ENCODE measurements around the gene GSTT2B.
"Not testable (repeated sequence)": the region's sequence is repeated elsewhere in the genome, so short reads cannot be mapped to it uniquely, and the experiment has no call there.

The GSTT2B gene

GRCh38 chr22:23961084-23961771 lies at the start of gene GSTT2B:
Gene GSTT2B (minus strand): TSS chr22:23961195. CDS start chr22:23961131, 64 bp downstream.
- TF ChIP-seq GATA3, GATA2 (IDR thresholded peaks at IDR 0.05; ENCODE audit: low read depth, low read length): not testable (repeated sequence)

GRCh38 chr22:24010018-24010391 lies 49.0 kb upstream of the GSTT2B start:
- TF ChIP-seq GATA2 (IDR thresholded peaks at IDR 0.05; ENCODE audit: low read depth, low read length), result no peak
- no peak for TF ChIP-seq GATA3 (IDR thresholded peaks at IDR 0.05; ENCODE audit: low read depth, low read length)

GRCh38 chr22:24009227-24010017 lies 48.4 kb upstream of the GSTT2B start:
- TF ChIP-seq GATA2 (IDR thresholded peaks at IDR 0.05; ENCODE audit: low read depth, low read length), result no peak
- no peak for TF ChIP-seq GATA3 (IDR thresholded peaks at IDR 0.05; ENCODE audit: low read depth, low read length)

GRCh38 chr22:24008381-24009226 lies 47.6 kb upstream of the GSTT2B start:
- TF ChIP-seq GATA2 (IDR thresholded peaks at IDR 0.05; ENCODE audit: low read depth, low read length) (no peak), GATA3 (IDR thresholded peaks at IDR 0.05; ENCODE audit: low read depth, low read length) (no peak)

GRCh38 chr22:24008022-24008283 lies 47.0 kb upstream of the GSTT2B start:
- TF ChIP-seq GATA2 (IDR thresholded peaks at IDR 0.05; ENCODE audit: low read depth, low read length) (no peak), GATA3 (IDR thresholded peaks at IDR 0.05; ENCODE audit: low read depth, low read length) (no peak)

- TF ChIP-seq GATA3 (IDR thresholded peaks at IDR 0.05; ENCODE audit: low read depth, low read length), result no peak
- no peak for TF ChIP-seq GATA2 (IDR thresholded peaks at IDR 0.05; ENCODE audit: low read depth, low read length)
Observed at GRCh38 chr22:24007253-24008021, 46.4 kb upstream of the GSTT2B start.

GRCh38 chr22:24006914-24007214 lies 45.9 kb upstream of the GSTT2B start:
- TF ChIP-seq GATA3 (IDR thresholded peaks at IDR 0.05; ENCODE audit: low read depth, low read length) (no peak), GATA2 (IDR thresholded peaks at IDR 0.05; ENCODE audit: low read depth, low read length) (no peak)

- TF ChIP-seq GATA3 (IDR thresholded peaks at IDR 0.05; ENCODE audit: low read depth, low read length) (no peak), GATA2 (IDR thresholded peaks at IDR 0.05; ENCODE audit: low read depth, low read length) (no peak)
Observed at GRCh38 chr22:24006207-24006913, 45.4 kb upstream of the GSTT2B start.

- TF ChIP-seq GATA2 (IDR thresholded peaks at IDR 0.05; ENCODE audit: low read depth, low read length) (no peak), GATA3 (IDR thresholded peaks at IDR 0.05; ENCODE audit: low read depth, low read length) (no peak)
Observed at GRCh38 chr22:24005201-24005600, 44.2 kb upstream of the GSTT2B start, which contains the start of gene GSTT4. Gene GSTT4 (minus strand): TSS chr22:24005453. CDS start chr22:24005356, 97 bp downstream.

- TF ChIP-seq GATA3 (IDR thresholded peaks at IDR 0.05; ENCODE audit: low read depth, low read length) (no peak), GATA2 (IDR thresholded peaks at IDR 0.05; ENCODE audit: low read depth, low read length) (no peak)
Observed at GRCh38 chr22:24003887-24004286, 42.9 kb upstream of the GSTT2B start.

GRCh38 chr22:24002851-24003250 lies 41.9 kb upstream of the GSTT2B start:
- TF ChIP-seq GATA2 (IDR thresholded peaks at IDR 0.05; ENCODE audit: low read depth, low read length) (no peak), GATA3 (IDR thresholded peaks at IDR 0.05; ENCODE audit: low read depth, low read length) (no peak)

GRCh38 chr22:24002272-24002671 lies 41.3 kb upstream of the GSTT2B start:
- TF ChIP-seq GATA2 (IDR thresholded peaks at IDR 0.05; ENCODE audit: low read depth, low read length) (no peak), GATA3 (IDR thresholded peaks at IDR 0.05; ENCODE audit: low read depth, low read length) (no peak)

GRCh38 chr22:24001314-24001713 lies 40.3 kb upstream of the GSTT2B start:
- TF ChIP-seq GATA3 (IDR thresholded peaks at IDR 0.05; ENCODE audit: low read depth, low read length), result no peak
- TF ChIP-seq GATA2 (IDR thresholded peaks at IDR 0.05; ENCODE audit: low read depth, low read length), result no peak

Data from SH-SY5Y (cell line).